Activated T-cell treated with anti-CD3 and anti-CD28 coated beads, Interleukin-2, amount 50 U/mL, for 48 hours (primary cell): ENCODE measurements around the gene GDF7.

ENCODE experiments used
- DNase-seq, 2 experiments: peaks; one replicate each; pipeline ENCODE4 v3.0.0-alpha.2; 2020

The GDF7 gene

GRCh38 chr2:20666304-20667150, at the start of gene GDF7:
GDF7 (plus strand) TSS chr2:20667144; CDS start chr2:20667240, 96 bp downstream.
- DNase-seq = peak in 1 of 2 experiments; percentile 59

GRCh38 chr2:20617892-20618467, 49.0 kb upstream of the GDF7 start:
- no peak for DNase-seq

GRCh38 chr2:20618468-20618885, 48.5 kb upstream of the GDF7 start:
- DNase-seq = no peak

GRCh38 chr2:20618886-20619521, 47.9 kb upstream of the GDF7 start:
- no peak for DNase-seq

GRCh38 chr2:20619624-20620024, 47.3 kb upstream of the GDF7 start:
- DNase-seq = no peak

- no peak for DNase-seq
Measured at GRCh38 chr2:20620271-20620681, 46.7 kb upstream of the GDF7 start.

- DNase-seq = no peak
Measured at GRCh38 chr2:20620696-20621365, 46.1 kb upstream of the GDF7 start.

- DNase-seq = no peak
Measured at GRCh38 chr2:20621366-20622295, 45.3 kb upstream of the GDF7 start.

- DNase-seq = no peak
Measured at GRCh38 chr2:20622296-20622686, 44.7 kb upstream of the GDF7 start.

GRCh38 chr2:20622731-20623130, 44.2 kb upstream of the GDF7 start:
- DNase-seq = no peak

GRCh38 chr2:20623241-20623640, 43.7 kb upstream of the GDF7 start:
- DNase-seq = no peak

- DNase-seq = no peak
Measured at GRCh38 chr2:20623741-20624155, 43.2 kb upstream of the GDF7 start.

- DNase-seq = no peak
Measured at GRCh38 chr2:20624156-20624883, 42.6 kb upstream of the GDF7 start.

- no peak for DNase-seq
Measured at GRCh38 chr2:20624884-20625485, 42.0 kb upstream of the GDF7 start.

GRCh38 chr2:20625491-20626391, 41.2 kb upstream of the GDF7 start:
- no peak for DNase-seq

- no peak for DNase-seq
Measured at GRCh38 chr2:20626392-20626697, 40.6 kb upstream of the GDF7 start.

GRCh38 chr2:20626698-20627513, 40.0 kb upstream of the GDF7 start:
- DNase-seq = no peak

- no peak for DNase-seq
Measured at GRCh38 chr2:20627712-20628380, 39.1 kb upstream of the GDF7 start.

GRCh38 chr2:20629181-20629580, 37.8 kb upstream of the GDF7 start:
- DNase-seq = no peak
